ENCODE data around the gene TUSC2.
"Not testable (repeated sequence)": the region's sequence is repeated elsewhere in the genome, so short reads cannot be mapped to it uniquely, and the experiment has no call there.

TUSC2 gene

DNA sequence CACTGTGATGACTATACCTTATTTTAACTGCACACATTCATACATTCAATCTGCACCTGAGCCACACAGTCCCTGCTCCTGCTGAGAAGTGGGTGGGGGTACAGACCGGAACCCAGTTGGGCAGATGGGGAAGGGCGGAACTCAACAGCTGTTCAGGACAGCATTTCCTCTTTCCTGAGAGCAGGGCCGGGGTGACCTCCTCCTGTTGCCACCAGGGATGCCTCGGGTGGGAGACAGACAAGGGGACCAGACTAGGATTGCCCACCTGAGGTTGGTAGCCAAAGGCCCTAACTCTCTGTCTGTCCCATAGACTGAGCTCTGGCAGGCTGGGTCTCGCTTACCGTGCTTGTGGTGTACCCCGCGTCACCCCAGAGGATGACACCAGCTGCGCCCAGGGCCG is 9.4 kb downstream of the TUSC2 start:
- no peak for DNase-seq (ENCODE audit: low read depth in 2 of 2)

DNA sequence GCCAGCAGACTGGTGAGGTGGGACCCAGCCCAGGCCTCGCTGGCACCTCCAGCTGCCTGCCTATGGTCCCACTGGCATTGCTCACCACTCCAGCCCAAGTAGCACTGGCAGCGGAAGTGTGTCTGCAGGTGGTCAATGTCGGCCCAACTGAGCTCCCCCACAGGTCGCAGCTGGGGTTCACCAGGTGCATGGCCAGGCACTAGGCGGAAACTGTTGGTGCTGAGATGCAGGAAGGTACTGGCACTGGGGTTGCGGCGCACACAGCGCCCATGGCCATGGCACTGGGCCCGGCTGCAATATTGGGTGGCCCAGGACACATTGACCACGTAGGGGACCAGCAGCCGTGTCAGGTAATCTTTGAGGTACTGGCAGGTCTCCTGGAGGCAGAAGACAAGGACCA is 9.9 kb downstream of the TUSC2 start:
- DNase-seq (ENCODE audit: low read depth in 2 of 2): no peak

DNA sequence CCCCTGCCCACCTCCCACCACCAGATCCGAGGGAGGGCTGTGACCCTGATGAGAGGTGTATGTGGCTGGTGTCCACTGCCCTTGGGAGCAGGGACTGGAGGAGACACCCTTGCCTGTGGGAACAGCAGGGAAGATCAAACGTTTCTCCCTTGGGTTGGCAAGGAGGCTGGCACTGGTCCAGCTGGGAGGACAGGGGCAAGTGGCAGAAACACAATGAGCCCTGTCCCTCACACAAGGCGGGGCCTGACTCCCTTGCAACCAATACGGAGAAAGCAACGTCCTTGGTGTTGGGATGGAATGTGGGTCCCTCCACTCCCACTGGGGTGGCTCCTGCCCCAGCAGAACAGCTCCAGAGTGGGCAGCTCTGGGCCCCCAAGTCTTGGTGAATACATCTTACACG is 10.7 kb downstream of the TUSC2 start:
- no peak for DNase-seq (ENCODE audit: low read depth in 2 of 2)

DNA sequence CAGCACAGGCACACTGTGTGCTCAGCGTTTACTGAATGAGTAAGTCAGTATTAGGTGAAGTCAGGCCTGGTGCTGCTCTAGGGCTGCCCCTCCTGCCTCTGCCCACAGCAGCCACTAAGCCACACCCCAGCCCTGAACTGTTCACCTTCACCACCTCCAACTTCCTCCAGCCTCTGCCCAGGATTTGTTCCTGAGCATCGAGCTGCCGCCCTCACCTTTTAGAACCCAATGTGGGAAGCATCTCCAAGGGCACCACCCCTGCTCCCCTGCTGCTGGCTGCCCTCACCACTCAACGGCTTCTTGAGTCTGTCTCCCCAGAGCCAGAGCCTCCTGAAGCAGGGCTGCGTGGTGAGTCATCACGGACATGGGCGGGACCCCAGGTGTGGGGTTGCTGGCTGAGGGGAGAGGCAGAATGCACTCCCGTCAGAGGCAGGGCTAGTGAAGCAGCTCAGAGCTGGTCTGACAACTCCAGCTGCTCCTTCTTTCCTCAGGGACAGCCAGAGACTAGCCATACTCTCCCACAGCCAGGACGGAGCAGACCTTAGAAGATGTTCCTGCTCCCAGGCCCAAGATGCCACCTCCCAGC is 11.3 kb downstream of the TUSC2 start:
- DNase-seq (ENCODE audit: low read depth in 2 of 2): peak in 1 of 2 donors; percentile 37

DNA sequence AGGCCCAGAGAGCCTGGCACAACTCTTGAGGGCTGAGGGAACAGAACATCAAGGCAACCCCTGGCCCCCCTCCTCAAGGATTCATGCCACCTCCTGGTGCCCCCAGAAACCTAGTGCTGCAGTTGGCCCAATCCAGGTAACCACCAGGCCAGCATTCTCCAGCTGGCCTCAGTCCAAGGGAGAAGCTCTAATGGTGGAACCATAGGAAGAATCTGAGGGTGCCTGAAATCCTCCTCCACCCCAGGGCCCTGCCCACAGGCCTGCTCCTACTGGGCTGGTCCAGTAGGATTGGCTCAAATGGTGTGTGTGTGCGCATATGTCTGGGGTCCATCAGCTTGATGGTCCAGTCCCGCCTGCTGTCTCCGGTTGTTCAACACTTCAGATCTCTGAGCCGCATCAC is 13.2 kb downstream of the TUSC2 start:
- DNase-seq (ENCODE audit: low read depth in 2 of 2): no peak

DNA sequence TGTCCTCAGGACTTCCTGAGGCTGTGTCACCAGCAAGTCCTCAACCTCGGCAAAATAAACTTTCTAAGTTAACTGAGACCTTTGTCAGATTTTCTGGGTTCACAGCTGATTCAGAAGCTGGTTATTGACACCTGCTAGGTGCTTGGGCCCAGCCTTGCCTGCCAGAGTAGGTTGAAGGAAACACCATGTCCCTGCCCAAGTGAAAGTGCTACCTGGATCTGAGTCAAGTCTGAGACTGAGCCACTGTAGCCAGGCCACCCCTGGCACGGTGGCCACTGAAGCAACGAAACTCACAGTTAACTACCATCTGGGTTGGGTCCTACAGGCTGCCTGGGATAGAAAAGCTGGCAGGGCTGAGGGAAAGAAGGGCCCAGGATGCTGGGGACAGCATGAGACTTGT is 13.7 kb downstream of the TUSC2 start:
- DNase-seq (ENCODE audit: low read depth in 2 of 2): no peak

DNA sequence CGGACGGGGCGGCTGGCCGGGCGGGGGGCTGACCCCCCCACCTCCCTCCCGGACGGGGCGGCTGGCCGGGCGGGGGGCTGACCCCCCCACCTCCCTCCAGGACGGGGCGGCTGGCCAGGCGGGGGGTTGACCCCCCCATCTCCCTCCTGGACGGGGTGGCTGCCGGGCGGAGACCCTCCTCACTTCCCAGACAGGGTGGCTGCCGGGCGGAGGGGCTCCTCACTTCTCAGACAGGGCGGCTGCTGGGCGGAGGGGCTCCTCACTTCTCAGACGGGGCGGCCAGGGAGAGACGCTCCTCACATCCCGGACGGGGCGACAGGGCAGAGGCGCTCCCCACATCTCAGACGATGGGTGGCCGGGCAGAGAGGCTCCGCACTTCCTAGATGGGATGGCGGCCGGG is 16.0 kb downstream of the TUSC2 start:
- not testable (repeated sequence) for DNase-seq (ENCODE audit: low read depth in 2 of 2)

DNA sequence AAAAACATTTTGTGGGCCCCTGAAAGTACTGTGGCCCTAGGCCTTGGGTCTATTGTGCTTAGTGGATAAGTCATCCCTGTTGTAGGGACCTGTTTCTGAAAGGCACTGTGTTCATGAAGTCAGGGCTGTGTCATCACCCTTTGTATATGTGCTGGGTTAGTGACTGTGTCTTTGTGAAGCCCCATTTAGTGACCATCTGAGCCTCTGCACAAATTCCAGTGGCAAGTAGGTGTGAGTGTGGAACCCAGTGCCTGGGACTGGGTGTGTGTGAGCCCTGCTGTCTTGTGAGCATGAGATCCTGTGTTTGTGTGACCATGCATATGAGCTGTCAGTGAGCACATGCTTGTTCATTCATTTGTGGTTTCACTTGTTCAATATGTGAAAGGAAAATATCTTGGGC is 23.4 kb downstream of the TUSC2 start:
- no peak for DNase-seq (ENCODE audit: low read depth in 2 of 2)

DNA sequence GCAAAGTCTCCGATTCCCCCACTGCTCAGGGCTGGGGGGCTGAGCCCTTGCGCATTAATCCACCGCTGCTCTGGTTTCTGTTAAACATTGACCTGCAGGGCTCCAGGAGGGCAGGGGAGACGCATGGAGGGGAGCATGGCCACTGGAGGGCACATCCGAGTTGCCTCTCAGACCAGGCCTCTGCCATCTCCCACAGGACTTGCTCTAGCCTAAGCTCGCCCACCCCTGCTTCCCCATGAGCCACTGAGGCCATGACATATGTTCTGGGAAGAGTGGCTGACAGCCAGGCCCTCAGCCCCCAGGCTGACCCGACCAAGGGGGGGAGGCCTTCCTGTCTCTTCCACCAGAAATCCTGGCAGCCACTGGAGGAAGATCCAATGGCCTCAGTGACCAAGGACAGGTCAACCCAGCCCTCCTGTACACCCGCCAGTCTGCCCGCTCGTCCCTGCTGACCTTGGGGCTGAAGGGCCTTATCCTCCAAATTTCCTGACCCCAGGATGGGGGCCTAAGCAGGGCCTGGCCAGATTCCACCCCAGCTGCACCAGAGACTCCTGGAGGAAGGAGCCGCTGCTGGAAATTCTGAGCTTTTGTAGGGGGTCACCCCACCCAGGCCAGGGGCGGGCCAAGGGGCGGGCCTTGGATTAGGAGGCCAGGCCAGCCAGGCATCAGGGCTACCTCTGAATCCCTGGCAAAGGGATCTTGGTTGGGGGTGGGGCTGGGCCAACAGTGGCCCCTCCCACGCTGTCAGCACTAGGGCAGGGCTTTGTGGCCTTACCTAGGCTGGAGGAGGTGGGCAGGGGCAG is 24.8 kb downstream of the TUSC2 start, which contains the start of gene HYAL1:
TSS of gene HYAL1 (minus strand) at position 562 of the 803 bp plus-strand sequence. CDS start 618 bp downstream, outside the sequence.
- DNase-seq (ENCODE audit: low read depth in 2 of 2): no peak

DNA sequence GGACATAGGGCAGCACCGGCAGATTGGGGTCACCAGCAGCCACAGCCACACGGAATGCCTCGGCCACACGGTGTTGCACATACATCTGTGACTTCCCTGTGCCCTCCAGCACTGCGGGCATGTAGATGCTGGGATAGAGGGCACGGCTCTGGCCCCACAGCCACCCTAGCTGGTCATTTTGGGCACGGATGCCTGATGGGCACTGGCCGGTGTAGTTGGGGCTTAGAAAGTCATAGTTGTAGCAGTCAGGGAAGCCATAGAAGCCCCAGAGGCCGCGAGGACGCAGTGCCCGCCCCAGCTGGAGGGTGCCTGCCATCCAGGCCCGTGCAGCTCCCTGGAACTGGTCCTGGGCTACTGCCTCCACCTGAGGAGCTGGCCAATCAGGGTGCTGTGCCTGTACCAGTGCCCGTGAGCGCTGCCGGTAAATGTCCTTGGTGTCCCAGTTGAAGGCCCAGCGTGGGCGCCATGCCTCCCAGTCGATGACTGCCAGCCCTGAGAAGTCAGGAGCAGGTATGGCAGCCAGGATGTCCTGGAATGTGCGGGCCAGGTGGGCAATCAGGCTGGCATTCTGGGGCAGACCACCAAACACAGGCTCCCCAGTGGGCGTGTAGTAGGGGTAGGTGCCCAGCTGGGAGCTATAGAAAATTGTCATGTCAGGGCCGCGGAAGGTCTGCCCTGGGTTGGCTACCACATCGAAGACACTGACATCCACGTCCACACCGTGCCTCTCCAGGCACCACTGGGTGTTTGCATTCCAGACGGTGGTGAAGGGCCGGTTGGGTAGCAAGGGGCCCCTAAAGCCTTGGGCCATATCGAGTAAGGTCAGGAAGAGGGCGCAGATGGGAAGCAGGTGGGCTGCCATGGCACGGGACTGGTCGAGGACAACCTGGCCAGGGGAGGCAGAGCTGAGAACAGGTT is 25.7 kb downstream of the TUSC2 start:
- no peak for DNase-seq (ENCODE audit: low read depth in 2 of 2)

DNA sequence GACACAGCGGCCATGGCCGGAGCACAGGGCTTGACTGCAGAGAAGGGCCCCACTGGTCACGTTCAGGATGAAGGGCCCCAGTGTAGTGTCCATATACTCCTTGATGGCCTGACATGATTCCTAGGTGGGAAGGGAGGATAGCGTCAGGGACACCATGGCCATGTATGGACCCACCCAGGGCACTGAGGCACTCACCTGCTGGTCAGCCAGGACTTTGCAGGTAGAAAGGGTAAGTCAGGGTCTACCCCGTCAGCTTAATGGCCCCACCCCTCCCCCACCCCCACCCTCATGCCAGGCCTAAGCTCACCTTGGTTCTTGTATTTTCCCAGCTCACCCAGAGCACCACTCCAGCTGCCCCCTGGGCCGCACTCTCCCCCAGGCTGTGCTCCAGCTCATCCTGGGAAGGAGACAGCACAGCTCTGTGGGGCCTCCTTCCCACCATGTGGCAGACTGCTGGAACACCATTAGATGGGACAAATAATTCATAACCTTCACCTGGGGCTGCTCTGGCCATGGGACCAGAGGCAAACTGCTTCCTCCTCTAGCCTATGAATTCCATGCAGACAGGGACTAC is 27.3 kb downstream of the TUSC2 start:
- no peak for DNase-seq (ENCODE audit: low read depth in 2 of 2)

DNA sequence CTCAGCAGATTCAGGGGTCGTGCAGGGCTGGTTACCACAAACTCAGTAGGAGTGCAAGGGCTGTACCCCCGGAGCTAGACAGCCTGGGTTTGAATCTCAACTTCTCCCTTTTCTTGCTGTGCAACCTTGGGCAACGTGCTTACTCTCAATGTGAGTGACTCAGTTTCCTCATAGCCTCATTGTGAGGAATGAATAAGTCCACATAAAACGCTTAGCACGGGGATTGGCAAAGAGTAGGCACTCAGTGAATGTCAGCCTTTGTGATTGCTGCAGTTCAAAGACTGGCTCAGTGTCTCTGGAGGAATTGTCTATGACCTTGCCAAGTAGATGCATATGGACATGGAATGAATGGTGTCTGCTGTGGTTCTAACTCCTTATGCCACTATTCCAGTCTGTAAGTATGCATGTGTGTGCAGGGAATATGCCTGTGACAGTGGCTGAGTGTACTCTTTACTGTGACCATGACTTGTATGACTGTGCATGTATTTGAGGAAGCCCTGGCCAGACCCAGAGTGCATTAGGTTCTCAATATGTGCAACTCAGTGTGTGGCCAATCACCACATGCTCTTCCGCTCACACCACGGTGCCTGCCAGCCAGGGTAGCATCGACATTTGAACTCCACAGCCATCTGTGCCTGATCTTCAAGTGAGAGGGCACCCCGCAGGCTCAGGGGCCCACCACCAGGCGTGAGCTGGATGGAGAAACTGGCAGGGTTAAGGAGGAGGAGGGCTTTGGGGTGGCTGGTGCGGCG is 27.9 kb downstream of the TUSC2 start:
- DNase-seq (ENCODE audit: low read depth in 2 of 2): no peak

DNA sequence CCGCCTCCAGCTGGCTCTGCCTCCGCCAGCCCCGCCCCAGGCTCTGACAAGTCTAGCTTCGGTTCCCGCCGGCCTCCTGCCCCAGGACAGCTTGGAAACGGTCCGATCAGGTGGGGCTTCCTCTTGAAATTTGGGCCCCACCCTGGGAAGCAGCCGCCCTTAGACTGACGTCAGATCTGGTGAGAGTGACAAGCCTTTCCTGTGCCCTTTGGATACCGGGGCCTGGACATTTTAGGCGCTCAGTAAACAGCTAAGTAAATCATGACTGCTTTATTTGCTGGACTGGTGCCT is 28.4 kb downstream of the TUSC2 start:
- DNase-seq (ENCODE audit: low read depth in 2 of 2): no peak

DNA sequence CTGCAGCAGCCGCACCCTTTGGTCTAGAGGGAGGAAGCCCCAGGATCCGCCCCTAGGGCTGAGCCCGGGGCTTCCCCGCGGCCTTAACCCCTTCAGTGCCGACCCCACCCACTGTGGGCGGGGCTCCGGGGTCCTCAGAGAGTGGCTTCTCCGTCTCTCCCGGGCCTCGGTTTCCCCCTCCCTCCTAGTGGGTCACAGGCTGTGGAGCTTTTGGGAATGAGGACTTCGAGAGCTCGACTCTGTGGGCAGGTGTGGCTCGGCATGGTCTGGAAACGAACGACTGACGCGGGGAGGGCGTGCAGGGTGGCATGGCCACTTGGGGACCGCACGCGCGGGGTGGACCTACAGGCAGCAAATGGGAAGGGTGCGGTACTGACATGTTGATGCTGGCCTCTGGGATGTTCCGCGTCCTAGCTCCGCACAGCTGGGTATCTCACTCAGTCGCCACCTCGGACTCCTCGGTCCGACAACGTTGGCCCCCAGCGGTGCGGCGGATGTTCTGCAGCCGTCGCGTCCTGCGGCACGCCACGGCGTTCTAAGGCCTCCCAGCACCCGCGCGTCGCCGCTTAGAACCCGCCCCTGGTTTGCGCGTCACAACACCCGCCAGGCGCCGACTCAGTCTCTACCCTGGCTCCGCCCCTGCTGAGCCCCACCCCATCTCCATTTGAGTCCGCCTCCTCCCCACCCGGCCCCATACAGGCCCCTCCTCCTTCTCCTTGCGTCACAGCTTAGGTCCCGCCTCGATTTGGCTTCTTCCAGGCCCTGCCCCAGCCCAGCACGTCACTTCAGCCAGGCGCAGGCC is 29.0 kb downstream of the TUSC2 start, which contains the start of the genes HYAL3 and NAA80:
TSS of gene HYAL3 (minus strand) at position 570 of the 802 bp plus-strand sequence. CDS start 3,803 bp downstream, outside the sequence.
TSS of gene NAA80 (minus strand) at position 570 of the 802 bp plus-strand sequence. CDS start 1,942 bp downstream, outside the sequence.
- peak; percentile 98 for DNase-seq (ENCODE audit: low read depth in 2 of 2)

DNA sequence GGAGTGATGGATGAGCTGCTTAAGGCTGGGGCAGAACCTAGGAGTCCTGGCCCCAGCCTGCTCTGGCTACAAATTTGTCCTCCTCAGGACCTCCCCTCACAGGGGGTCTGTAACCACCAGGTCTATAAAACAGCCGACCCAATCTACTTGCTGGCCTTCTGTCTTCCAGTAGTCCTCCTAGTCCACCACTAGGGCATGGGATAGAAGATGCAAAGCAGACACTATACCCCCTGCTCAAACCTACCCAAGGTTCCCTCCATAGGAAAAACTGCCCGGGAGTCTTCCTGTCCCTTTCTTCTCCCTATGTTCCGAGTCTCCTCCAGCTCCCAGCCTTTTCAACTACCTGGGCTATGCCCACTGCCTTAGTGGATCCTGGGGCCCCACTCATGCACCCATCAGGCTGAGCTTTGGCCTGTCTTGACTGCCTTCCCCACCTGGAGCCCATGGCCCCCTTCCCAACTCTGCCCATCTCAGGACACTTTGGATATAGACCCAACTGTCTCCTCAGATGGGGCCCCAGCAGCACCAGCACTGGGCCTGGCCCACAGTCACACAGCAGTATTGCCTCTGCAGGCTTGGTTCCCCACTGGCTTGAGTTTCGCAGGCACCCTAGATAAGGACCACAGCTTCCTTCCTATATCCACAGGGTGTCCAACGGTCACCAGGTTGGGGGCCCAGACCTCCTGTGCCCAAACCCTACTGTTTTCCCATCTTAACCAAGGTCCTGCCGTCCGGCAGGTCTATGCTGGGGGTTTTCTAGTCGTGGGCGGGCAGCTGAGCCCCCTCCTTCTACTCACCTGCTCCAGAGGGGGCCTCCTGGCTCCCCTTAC is 29.9 kb downstream of the TUSC2 start:
- no peak for DNase-seq (ENCODE audit: low read depth in 2 of 2)

DNA sequence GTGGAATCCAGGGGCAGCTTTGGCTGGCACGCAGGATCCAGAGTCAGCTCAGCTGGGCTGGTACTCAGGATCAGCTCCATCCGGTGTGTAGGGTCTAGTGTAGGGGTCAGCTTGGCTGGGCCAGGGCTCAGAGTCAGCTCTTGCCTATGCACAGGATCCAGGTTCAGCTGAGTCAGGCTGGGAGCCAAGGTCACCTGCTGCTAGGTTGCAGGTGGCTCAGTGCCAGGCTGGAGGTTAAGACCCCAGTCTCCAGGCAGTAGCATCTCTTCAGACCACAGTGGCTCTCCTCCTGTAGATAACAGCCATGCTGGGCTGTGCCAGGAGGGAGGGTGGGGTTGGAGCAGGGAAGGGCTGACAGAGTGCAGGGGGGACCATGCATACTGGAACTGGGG is 30.6 kb downstream of the TUSC2 start:
- no peak for DNase-seq (ENCODE audit: low read depth in 2 of 2)

DNA sequence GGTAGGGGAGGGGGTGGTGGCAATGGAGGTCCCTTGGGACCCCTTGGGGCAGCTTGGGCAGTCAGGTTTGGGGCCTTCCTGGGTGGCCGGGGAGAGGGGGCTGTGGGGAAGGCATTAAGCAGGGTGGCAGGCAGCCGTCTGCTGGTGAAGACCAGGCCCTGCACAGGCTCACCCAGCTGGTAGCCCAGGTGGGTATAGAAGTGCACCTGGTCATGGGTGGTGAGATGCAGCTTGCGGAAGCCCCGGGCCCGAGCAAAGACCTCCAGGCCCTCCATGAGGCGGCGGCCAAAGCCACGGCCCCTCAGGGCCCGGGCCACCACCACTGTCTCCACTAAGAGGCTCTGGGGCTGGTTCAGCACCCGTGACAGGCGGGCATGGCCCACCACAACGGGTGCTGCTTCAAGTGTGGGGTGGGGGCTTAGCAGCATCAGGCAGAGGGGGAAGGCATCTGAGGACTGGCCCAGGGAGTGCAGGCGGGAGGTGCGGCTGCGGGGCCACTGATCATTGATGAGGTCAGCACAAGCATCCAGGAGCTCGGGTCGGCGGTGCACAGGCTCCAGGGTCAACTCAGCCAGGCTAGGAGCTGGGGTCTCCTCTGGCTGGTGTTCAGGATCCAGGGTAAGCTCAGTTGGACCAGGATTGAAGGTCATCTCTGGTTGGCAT is 31.2 kb downstream of the TUSC2 start:
- DNase-seq (ENCODE audit: low read depth in 2 of 2): no peak

DNA sequence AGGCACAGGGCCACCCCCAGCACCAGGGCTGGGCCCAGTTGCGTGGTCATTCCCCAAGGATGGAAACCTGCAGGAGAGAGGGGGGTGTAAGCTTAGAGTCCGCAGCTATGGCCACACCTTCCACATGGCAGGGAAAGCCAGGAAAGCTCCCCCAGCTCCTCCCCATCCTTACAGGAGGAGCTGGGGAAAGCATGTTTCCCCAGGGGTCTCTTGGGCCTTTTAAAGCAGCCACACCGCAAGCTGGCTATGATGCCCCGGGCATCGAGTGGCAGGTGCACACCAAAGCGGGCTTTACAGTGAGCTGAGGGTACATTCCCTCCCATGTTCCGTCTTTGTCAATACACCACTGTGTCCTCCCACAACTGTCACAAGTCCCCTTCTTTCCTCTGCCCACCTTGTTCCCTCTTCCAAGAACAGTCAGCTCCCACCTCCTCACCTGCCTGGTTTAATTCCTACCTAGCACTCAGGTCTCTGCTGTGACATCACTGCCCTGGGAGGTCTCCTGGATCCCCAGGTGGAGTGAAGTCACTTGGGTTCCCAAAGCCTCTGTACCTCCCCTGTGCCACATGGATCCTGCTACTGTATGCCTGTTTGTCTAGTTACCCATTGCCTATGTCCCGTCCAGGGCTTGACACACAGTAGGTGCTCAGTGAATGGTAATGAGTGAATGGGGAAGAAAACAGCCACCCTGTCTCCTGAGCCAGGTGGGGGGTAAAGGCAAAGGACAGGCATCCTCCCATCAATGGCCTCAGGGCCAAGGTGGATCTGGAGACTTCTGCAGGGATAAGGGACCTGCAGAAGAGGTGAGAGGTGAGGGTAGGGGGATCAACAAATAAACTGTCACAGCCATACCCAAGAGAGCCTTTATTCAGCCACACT is 32.2 kb downstream of the TUSC2 start:
- no peak for DNase-seq (ENCODE audit: low read depth in 2 of 2)
